Neural progenitor cell (in vitro differentiated cells): ENCODE measurements around the gene AADACL4. TPM values are rescaled to one million over a fixed set of nuclear protein-coding genes. Genes with fewer than 3 reads are reported as not detected.

Source experiments
- DNase-seq: peaks from one replicate; pipeline ENCODE4 v3.0.0-alpha.2; 2016; ENCODE audit warnings: low spot score
- H2AFZ ChIP-seq: fragments of 200-600 bp; sonication (generic); replicated peaks from 2 replicates; pipeline ENCODE4 v1.6.1; 2016; ENCODE audit warnings: antibody characterized with exemption
- H3F3A ChIP-seq: fragments of 200-600 bp; sonication (generic); 2 replicates; pipeline ENCODE4 v1.6.1; 2016; ENCODE audit warnings: antibody characterized with exemption, low read depth
- H3K27ac ChIP-seq: fragments of 200-600 bp; sonication (generic); 2 replicates; pipeline ENCODE4 v1.5.1; 2016; ENCODE audit warnings: mild to moderate bottlenecking
- H3K27me3 ChIP-seq: fragments of 200-600 bp; sonication (generic); 2 replicates; pipeline ENCODE4 v1.6.1; 2016; ENCODE audit warnings: mild to moderate bottlenecking, moderate library complexity
- H3K36me3 ChIP-seq: fragments of 200-600 bp; sonication (generic); 2 replicates; pipeline ENCODE4 v1.5.1; 2016
- H3K4me1 ChIP-seq: fragments of 200-600 bp; sonication (generic); 2 replicates; pipeline ENCODE4 v1.6.1; 2016; ENCODE audit warnings: mixed run types
- H3K4me2 ChIP-seq: fragments of 200-600 bp; sonication (generic); 2 replicates; pipeline ENCODE4 v1.6.1; 2016
- H3K4me3 ChIP-seq: fragments of 200-600 bp; sonication (generic); 2 replicates; pipeline ENCODE4 v1.5.1; 2016
- H3K79me2 ChIP-seq: fragments of 200-600 bp; sonication (generic); 2 replicates; pipeline ENCODE4 v1.6.1; 2016; ENCODE audit warnings: low read depth
- H3K9ac ChIP-seq: fragments of 200-600 bp; sonication (generic); 2 replicates; pipeline ENCODE4 v1.6.1; 2016
- H3K9me3 ChIP-seq: fragments of 200-600 bp; sonication (generic); 2 replicates; pipeline ENCODE4 v1.5.1; 2016; ENCODE audit warnings: low read depth
- H4K20me1 ChIP-seq: fragments of 200-600 bp; sonication (generic); 2 replicates; pipeline ENCODE4 v1.6.1; 2016; ENCODE audit warnings: low read depth
- H3K27ac Mint-ChIP-seq: 3 replicates; pipeline ENCODE4 v1.8.0; 2021; ENCODE audit warnings: mixed read lengths
- H3K27me3 Mint-ChIP-seq: 2 replicates; pipeline ENCODE4 v1.8.0; 2022; ENCODE audit warnings: low read depth, mild to moderate bottlenecking, inconsistent platforms, moderate library complexity, mixed read lengths; ENCODE audit not compliant: insufficient read depth
- H3K36me3 Mint-ChIP-seq: 3 replicates; pipeline ENCODE4 v1.8.0; 2021; ENCODE audit warnings: mixed read lengths
- H3K4me1 Mint-ChIP-seq: 3 replicates; pipeline ENCODE4 v1.8.0; 2021; ENCODE audit warnings: mixed read lengths
- H3K4me3 Mint-ChIP-seq: 3 replicates; pipeline ENCODE4 v1.8.0; 2021; ENCODE audit warnings: mild to moderate bottlenecking, moderate library complexity, mixed read lengths
- H3K9me3 Mint-ChIP-seq: 3 replicates; pipeline ENCODE4 v1.8.0; 2020; ENCODE audit warnings: mixed read lengths
- CTCF ChIP-seq: fragments of 200-600 bp; sonication (generic); IDR thresholded peaks from 2 replicates; pipeline ENCODE4 v1.5.1; 2017; ENCODE audit warnings: antibody characterized with exemption, mild to moderate bottlenecking
- EZH2 ChIP-seq: fragments of 200-600 bp; sonication (generic); IDR thresholded peaks from 2 replicates; pipeline ENCODE4 v1.6.1; 2017; ENCODE audit warnings: antibody characterized with exemption, mild to moderate bottlenecking, moderate library complexity
- EZH2phosphoT487 ChIP-seq: fragments of 200-600 bp; sonication (generic); IDR thresholded peaks from 2 replicates; pipeline ENCODE4 v1.6.1; 2017; ENCODE audit warnings: antibody characterized with exemption
- total RNA-seq: library from RNA; depleted of rRNA; stranded (reverse); fragments of >200 nt; gene quantifications from 2 replicates; pipeline ENCODE4 v1.2.3, GENCODE V29; 2015; ENCODE audit warnings: low replicate concordance

Gene AADACL4
- total RNA-seq, result not detected in 2 replicates

DNA sequence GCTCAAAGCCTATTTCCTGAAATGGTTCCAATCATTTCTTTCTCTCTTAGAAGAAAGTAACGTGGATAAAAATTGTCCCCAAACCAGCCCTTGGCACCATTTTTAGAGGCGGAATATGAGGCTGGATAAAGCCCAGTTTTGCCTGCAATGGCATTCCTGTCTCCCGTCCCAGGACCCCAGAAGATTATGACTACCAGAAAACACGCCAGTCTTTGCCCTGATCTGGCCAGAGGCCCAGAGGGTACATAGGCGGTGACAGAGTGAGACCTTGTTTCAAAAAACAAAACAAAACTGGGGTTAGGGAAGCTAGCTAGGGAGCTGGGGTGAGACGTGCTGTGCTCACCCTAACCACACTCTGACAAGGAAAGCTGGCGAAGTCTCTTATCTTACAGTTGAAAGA is at the start of gene AADACL4:
Gene AADACL4 (plus strand): TSS at position 301 of the 400 bp plus-strand sequence. CDS start 462 bp downstream, outside the sequence.
- H3K27ac Mint-ChIP-seq, result no peak within 1 kb of the TSS
- Histone ChIP-seq H3K4me2 (no peak within 1 kb of the TSS), H4K20me1 (no peaks in the 10 kb centered on the region), H2AFZ (no peak within 1 kb of the TSS), H3K4me1 (no peaks in the 10 kb centered on the region), H3K79me2 (no peaks in the 10 kb centered on the region), H3K27me3 (no peaks in the 10 kb centered on the region), H3K9me3 (no peaks in the 10 kb centered on the region), H3K4me3 (no peak within 1 kb of the TSS), H3K36me3 (no peaks in the 10 kb centered on the region), H3K27ac (no peak within 1 kb of the TSS), H3K9ac (no peak within 1 kb of the TSS), H3F3A (no peaks in the 10 kb centered on the region)
- H3K4me3 Mint-ChIP-seq, result no peak within 1 kb of the TSS
- no peak for DNase-seq
- H3K36me3 Mint-ChIP-seq, result no peaks in the 10 kb centered on the region
- peaks cover 31% of the 10 kb centered on the region for H3K9me3 Mint-ChIP-seq
- no peak for TF ChIP-seq CTCF
- TF ChIP-seq EZH2phosphoT487, result no peak
- TF ChIP-seq EZH2, result no peak
- H3K4me1 Mint-ChIP-seq, result no peaks in the 10 kb centered on the region
- H3K27me3 Mint-ChIP-seq, result peaks cover 7% of the 10 kb centered on the region

DNA sequence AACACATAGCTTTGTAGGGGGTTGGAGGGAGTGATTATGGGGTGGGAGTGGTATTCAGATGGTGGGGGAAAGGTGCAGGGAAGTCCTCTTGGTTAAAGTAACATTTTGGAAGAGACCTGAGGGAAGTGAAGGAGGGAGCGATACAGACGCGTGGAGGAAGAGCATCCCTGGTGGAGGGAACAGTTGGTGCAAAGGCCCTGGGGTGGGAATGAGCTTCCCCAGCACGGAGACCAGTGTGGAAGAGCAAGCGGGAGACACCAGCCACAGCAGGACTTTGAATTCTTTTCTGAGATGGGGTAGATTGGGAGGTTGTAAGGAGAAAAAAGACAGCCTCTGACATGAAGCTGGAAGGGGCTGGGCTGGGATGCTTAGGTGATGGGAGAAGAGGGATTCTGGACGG is 49.4 kb upstream of the AADACL4 start:
- Mint-ChIP-seq H3K4me3 (peak overlapping the region; percentile 84), H3K4me1 (peaks cover 22% of the 10 kb centered on the region), H3K36me3 (no peaks in the 10 kb centered on the region), H3K27me3 (peaks cover 28% of the 10 kb centered on the region), H3K9me3 (peaks cover 2% of the 10 kb centered on the region), H3K27ac (no peak overlapping the region)
- Histone ChIP-seq H2AFZ (no peak overlapping the region), H3F3A (peaks cover 25% of the 10 kb centered on the region), H3K4me1 (peaks cover 14% of the 10 kb centered on the region), H3K4me2 (peak overlapping the region; percentile 79), H3K4me3 (peak overlapping the region; percentile 50), H3K27ac (no peak overlapping the region), H3K9me3 (no peaks in the 10 kb centered on the region), H4K20me1 (peaks cover 4% of the 10 kb centered on the region), H3K27me3 (peaks cover 49% of the 10 kb centered on the region), H3K36me3 (no peaks in the 10 kb centered on the region), H3K9ac (no peak overlapping the region), H3K79me2 (no peaks in the 10 kb centered on the region)
- TF ChIP-seq EZH2 (no peak), EZH2phosphoT487 (no peak)
- DNase-seq, result no peak

GRCh38 chr1:12594966-12595756 is 48.7 kb upstream of the AADACL4 start:
- no peak overlapping the region for H3K27ac Mint-ChIP-seq
- Histone ChIP-seq H3K36me3 (no peaks in the 10 kb centered on the region), H3K4me3 (peak overlapping the region; percentile 50), H3F3A (peaks cover 25% of the 10 kb centered on the region), H4K20me1 (peaks cover 4% of the 10 kb centered on the region), H2AFZ (peak overlapping the region; percentile 41), H3K9me3 (no peaks in the 10 kb centered on the region), H3K27me3 (peaks cover 49% of the 10 kb centered on the region), H3K4me1 (peaks cover 14% of the 10 kb centered on the region), H3K4me2 (peak overlapping the region; percentile 79), H3K9ac (no peak overlapping the region), H3K27ac (no peak overlapping the region), H3K79me2 (no peaks in the 10 kb centered on the region)
- peaks cover 2% of the 10 kb centered on the region for H3K9me3 Mint-ChIP-seq
- H3K36me3 Mint-ChIP-seq, result no peaks in the 10 kb centered on the region
- peaks cover 31% of the 10 kb centered on the region for H3K27me3 Mint-ChIP-seq
- TF ChIP-seq EZH2 (no peak), CTCF (no peak), EZH2phosphoT487 (no peak)
- peaks cover 27% of the 10 kb centered on the region for H3K4me1 Mint-ChIP-seq
- peak overlapping the region; percentile 84 for H3K4me3 Mint-ChIP-seq
- peak; percentile 79 for DNase-seq

DNA sequence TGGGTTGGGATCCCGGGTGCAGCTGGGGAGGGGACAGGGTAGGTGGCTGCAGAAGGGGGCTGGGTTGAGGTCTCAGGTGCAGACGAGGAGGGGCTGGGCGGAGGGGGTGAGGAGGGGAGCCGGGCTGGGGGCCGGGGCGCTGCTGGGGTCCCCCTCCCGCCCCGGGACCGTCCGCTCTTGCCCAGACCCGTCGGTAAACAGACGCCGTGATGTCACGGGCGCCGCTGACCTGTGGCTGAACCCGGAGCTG is 48.2 kb upstream of the AADACL4 start:
- H3K9ac ChIP-seq, result no peak overlapping the region

More for the DNA sequence above, 48.2 kb upstream of the AADACL4 start:
- Histone ChIP-seq H4K20me1 (peaks cover 4% of the 10 kb centered on the region), H3K36me3 (no peaks in the 10 kb centered on the region), H3K79me2 (no peaks in the 10 kb centered on the region), H2AFZ (peak overlapping the region; percentile 41), H3K27me3 (peaks cover 49% of the 10 kb centered on the region), H3F3A (peaks cover 25% of the 10 kb centered on the region), H3K4me2 (peak overlapping the region; percentile 79), H3K9me3 (no peaks in the 10 kb centered on the region), H3K4me1 (peaks cover 14% of the 10 kb centered on the region), H3K4me3 (peak overlapping the region; percentile 50), H3K27ac (no peak overlapping the region)
- H3K4me1 Mint-ChIP-seq, result peaks cover 29% of the 10 kb centered on the region
- peak overlapping the region; percentile 70 for H3K4me3 Mint-ChIP-seq
- H3K9me3 Mint-ChIP-seq, result peaks cover 2% of the 10 kb centered on the region
- no peak overlapping the region for H3K27ac Mint-ChIP-seq
- H3K27me3 Mint-ChIP-seq, result peaks cover 33% of the 10 kb centered on the region
- no peak for DNase-seq
- H3K36me3 Mint-ChIP-seq, result no peaks in the 10 kb centered on the region
- TF ChIP-seq CTCF, result no peak
- no peak for TF ChIP-seq EZH2phosphoT487
- no peak for TF ChIP-seq EZH2
